ENCODE results near the gene CDC42EP4.
"Not testable (repeated sequence)": the region's sequence is repeated elsewhere in the genome, so short reads cannot be mapped to it uniquely, and the experiment has no call there.

Gene CDC42EP4

GRCh38 chr17:73267648-73268537, 43.9 kb downstream of the CDC42EP4 start:
- no peaks in the 10 kb centered on the region for H3K27me3 ChIP-seq (ENCODE audit: low read depth, low read length)
- no peaks in the 10 kb centered on the region for H3K36me3 ChIP-seq (replicated peaks; ENCODE audit: low read depth, low read length)
- H3K4me3 ChIP-seq (ENCODE audit: low read length): no peak overlapping the region
- H3K79me2 ChIP-seq (ENCODE audit: low read length): no peaks in the 10 kb centered on the region
- no peak overlapping the region for H3K9ac ChIP-seq (ENCODE audit: low read length)
- H3K9me3 ChIP-seq (ENCODE audit: insufficient read depth, low read length): no peaks in the 10 kb centered on the region
- H2AFZ ChIP-seq (ENCODE audit: low read depth, low read length): no peak overlapping the region
- H3K27ac ChIP-seq (ENCODE audit: low read length): no peak overlapping the region
- H3K4me2 ChIP-seq (ENCODE audit: low read length): no peak overlapping the region
- H3K4me1 ChIP-seq (ENCODE audit: low read length): peaks cover 12% of the 10 kb centered on the region
- no peaks in the 10 kb centered on the region for H4K20me1 ChIP-seq (ENCODE audit: insufficient read depth, low read length)
- TF ChIP-seq CTCF (IDR thresholded peaks at IDR 0.05; ENCODE audit: low read depth, low read length) (no peak), EZH2phosphoT487 (IDR thresholded peaks at IDR 0.05; ENCODE audit: low read depth) (no peak)

GRCh38 chr17:73266796-73267195, 45.0 kb downstream of the CDC42EP4 start:
- peaks cover 12% of the 10 kb centered on the region for H3K4me1 ChIP-seq (ENCODE audit: low read length)
- no peak overlapping the region for H2AFZ ChIP-seq (ENCODE audit: low read depth, low read length)
- no peak overlapping the region for H3K4me2 ChIP-seq (ENCODE audit: low read length)
- TF ChIP-seq EZH2phosphoT487 (IDR thresholded peaks at IDR 0.05; ENCODE audit: low read depth) (no peak), CTCF (IDR thresholded peaks at IDR 0.05; ENCODE audit: low read depth, low read length) (no peak)
- H4K20me1 ChIP-seq (ENCODE audit: insufficient read depth, low read length): no peaks in the 10 kb centered on the region
- no peak overlapping the region for H3K27ac ChIP-seq (ENCODE audit: low read length)
- H3K79me2 ChIP-seq (ENCODE audit: low read length): no peaks in the 10 kb centered on the region
- H3K36me3 ChIP-seq (replicated peaks; ENCODE audit: low read depth, low read length): no peaks in the 10 kb centered on the region
- H3K9me3 ChIP-seq (ENCODE audit: insufficient read depth, low read length): no peaks in the 10 kb centered on the region
- no peak overlapping the region for H3K9ac ChIP-seq (ENCODE audit: low read length)
- no peak overlapping the region for H3K4me3 ChIP-seq (ENCODE audit: low read length)
- no peaks in the 10 kb centered on the region for H3K27me3 ChIP-seq (ENCODE audit: low read depth, low read length)

GRCh38 chr17:73265646-73266640, 45.9 kb downstream of the CDC42EP4 start:
- H3K36me3 ChIP-seq (replicated peaks; ENCODE audit: low read depth, low read length): no peaks in the 10 kb centered on the region
- H3K27ac ChIP-seq (ENCODE audit: low read length): no peak overlapping the region
- no peak overlapping the region for H3K9ac ChIP-seq (ENCODE audit: low read length)
- H3K4me3 ChIP-seq (ENCODE audit: low read length): no peak overlapping the region
- TF ChIP-seq EZH2phosphoT487 (IDR thresholded peaks at IDR 0.05; ENCODE audit: low read depth): no peak
- no peak for TF ChIP-seq CTCF (IDR thresholded peaks at IDR 0.05; ENCODE audit: low read depth, low read length)
- H3K79me2 ChIP-seq (ENCODE audit: low read length): no peaks in the 10 kb centered on the region
- H3K9me3 ChIP-seq (ENCODE audit: insufficient read depth, low read length): no peaks in the 10 kb centered on the region
- H3K27me3 ChIP-seq (ENCODE audit: low read depth, low read length): no peaks in the 10 kb centered on the region
- no peak overlapping the region for H3K4me2 ChIP-seq (ENCODE audit: low read length)
- no peaks in the 10 kb centered on the region for H4K20me1 ChIP-seq (ENCODE audit: insufficient read depth, low read length)
- H2AFZ ChIP-seq (ENCODE audit: low read depth, low read length): no peak overlapping the region
- H3K4me1 ChIP-seq (ENCODE audit: low read length): peaks cover 5% of the 10 kb centered on the region

- not testable (repeated sequence) for H2AFZ ChIP-seq (ENCODE audit: low read depth, low read length); H3K4me1 ChIP-seq (ENCODE audit: low read length); H3K27me3 ChIP-seq (ENCODE audit: low read depth, low read length); H3K4me3 ChIP-seq (ENCODE audit: low read length); H3K79me2 ChIP-seq (ENCODE audit: low read length); H3K9ac ChIP-seq (ENCODE audit: low read length); H3K4me2 ChIP-seq (ENCODE audit: low read length); H3K9me3 ChIP-seq (ENCODE audit: insufficient read depth, low read length); H4K20me1 ChIP-seq (ENCODE audit: insufficient read depth, low read length); H3K27ac ChIP-seq (ENCODE audit: low read length); H3K36me3 ChIP-seq (replicated peaks; ENCODE audit: low read depth, low read length)
These were observed 47.4 kb downstream of the CDC42EP4 start for GRCh38 chr17:73264448-73264847.
